A549 (cell line): Measurements from ENCODE around the gene MGP. TPM values are rescaled to one million over a fixed set of nuclear protein-coding genes. Genes with fewer than 3 reads are reported as not detected.
A peak's percentile ranks its signal among the peaks of the same experiment; 100 is the strongest.

Source experiments
- ATAC-seq, 2 experiments: fragments of 200-7000 bp in 1 of 2; fragments of >200 bp in 1 of 2; cut with Nextera tagmentation in 1 of 2; cut with Tn5 transposase in 1 of 2; 3 replicates each; pipeline versions ENCODE4 v1.8.0 to v1.9.1; 2018 to 2020; ENCODE audit warnings: mild to moderate bottlenecking in 1 of 2, moderate library complexity in 1 of 2
- CTCF ChIA-PET: fragments of 300-600 bp; sonication (Branson Sonifier 250); formaldehyde crosslinking; extraction: SDS; loops from one replicate; lab custom pipeline; 2021; ENCODE audit warnings: antibody characterized with exemption, inconsistent platforms; lab: Yijun Ruan, JAX
- POLR2A ChIA-PET: fragments of 350-600 bp; formaldehyde crosslinking; extraction: SDS; loops from one replicate; lab custom pipeline; 2021; ENCODE audit warnings: antibody characterized with exemption, inconsistent platforms; lab: Yijun Ruan, JAX
- DNase-seq, 2 experiments: peaks; one replicate each; pipeline versions ENCODE4 v3.0.0 to v3.0.0-alpha.2; 2011 to 2016; ENCODE audit warnings: low read depth in 1 of 2, low spot score in 1 of 2
- FAIRE-seq: peaks from 2 replicates; lab custom pipeline; 2011; peaks lifted over from hg19 to GRCh38; lab: Jason Lieb, UNC
- H3K27ac ChIP-seq, 2 experiments: fragments of >200 bp; sonication (Bioruptor Twin); formaldehyde crosslinking; 3 replicates each; pipeline ENCODE4 v1.5.1; 2016 to 2017
- H3K4me1 ChIP-seq: fragments of >200 bp; sonication (Bioruptor Twin); formaldehyde crosslinking; 3 replicates; pipeline ENCODE4 v1.6.1; 2016
- H3K4me2 ChIP-seq: fragments of >200 bp; sonication (Bioruptor Twin); formaldehyde crosslinking; 3 replicates; pipeline ENCODE4 v1.6.1; 2016
- H3K4me3 ChIP-seq: fragments of >200 bp; sonication (Bioruptor Twin); formaldehyde crosslinking; 3 replicates; pipeline ENCODE4 v1.5.1; 2016
- H3K9me3 ChIP-seq: fragments of >200 bp; sonication (Bioruptor Twin); formaldehyde crosslinking; 3 replicates; pipeline ENCODE4 v1.6.1; 2016
- ATOH8 ChIP-seq: fragments of 250-450 bp; sonication (Bioruptor Pico); IDR thresholded peaks from 2 replicates; pipeline ENCODE4 v1.5.0; 2020; ENCODE audit warnings: low read depth, mild to moderate bottlenecking, moderate library complexity
- BHLHE40 ChIP-seq: IDR thresholded peaks from 2 replicates; pipeline ENCODE4 v1.6.1; 2012; ENCODE audit warnings: low read depth, low read length, inconsistent platforms
- CBX2 ChIP-seq: fragments of 200-600 bp; sonication (generic); IDR thresholded peaks from 2 replicates; pipeline ENCODE4 v1.6.1; 2016; ENCODE audit warnings: low read depth, mild to moderate bottlenecking, borderline replicate concordance
- CTCF ChIP-seq: fragments of >200 bp; sonication (Bioruptor Twin); formaldehyde crosslinking; IDR thresholded peaks from 3 replicates; pipeline ENCODE4 v1.5.1; 2016
- E2F6 ChIP-seq: IDR thresholded peaks from 2 replicates; pipeline ENCODE4 v1.6.1; 2012; ENCODE audit warnings: low read depth, borderline replicate concordance
- EP300 ChIP-seq, 2 experiments: fragments of >200 bp; sonication (Bioruptor Twin); formaldehyde crosslinking; IDR thresholded peaks; 2 replicates in 1 of 2; 3 replicates in 1 of 2; pipeline ENCODE4 v1.6.1; 2016 to 2017
- FOXS1 ChIP-seq: fragments of 250-450 bp; sonication (Bioruptor Pico); IDR thresholded peaks from 2 replicates; pipeline ENCODE4 v1.5.0; 2020; ENCODE audit warnings: mild to moderate bottlenecking, moderate library complexity
- GATA3 ChIP-seq: IDR thresholded peaks from 2 replicates; pipeline ENCODE4 v1.6.1; 2012; ENCODE audit warnings: borderline replicate concordance
- HOXB5 ChIP-seq: fragments of 250-450 bp; sonication (Bioruptor Pico); IDR thresholded peaks from 2 replicates; pipeline ENCODE4 v1.5.0; 2020; ENCODE audit warnings: mild to moderate bottlenecking, moderate library complexity
- MAX ChIP-seq: IDR thresholded peaks from 2 replicates; pipeline ENCODE4 v1.6.1; 2012
- NFE2L2 ChIP-seq: fragments of 150-350 bp; conservative IDR thresholded peaks from 2 replicates; pipeline ENCODE4 v1.6.1; 2014; ENCODE audit warnings: low read length
- NPAS2 ChIP-seq: fragments of 250-450 bp; sonication (Bioruptor Pico); IDR thresholded peaks from 2 replicates; pipeline ENCODE4 v1.8.0; 2022; ENCODE audit warnings: mild to moderate bottlenecking, moderate library complexity, borderline replicate concordance
- PBX3 ChIP-seq: IDR thresholded peaks from 2 replicates; pipeline ENCODE4 v1.6.1; 2012
- PHF8 ChIP-seq: fragments of 200-600 bp; sonication (generic); IDR thresholded peaks from 2 replicates; pipeline ENCODE4 v1.6.1; 2016; ENCODE audit warnings: low read depth, mild to moderate bottlenecking, antibody characterized with exemption, moderate library complexity, borderline replicate concordance
- POLR2A ChIP-seq: IDR thresholded peaks from 2 replicates; pipeline ENCODE4 v1.6.1; 2012; ENCODE audit warnings: mild to moderate bottlenecking, low read length
- POLR2AphosphoS2 ChIP-seq: conservative IDR thresholded peaks from 2 replicates; pipeline ENCODE4 v1.6.1; 2012; ENCODE audit warnings: low read length, improper control_type of control experiment, inconsistent platforms
- RAD21 ChIP-seq, 2 experiments: fragments of >200 bp in 1 of 2; sonication (Bioruptor Twin) in 1 of 2; formaldehyde crosslinking in 1 of 2; IDR thresholded peaks in 1 of 2; conservative IDR thresholded peaks in 1 of 2; 2 replicates in 1 of 2; 3 replicates in 1 of 2; pipeline ENCODE4 v1.6.1; 2012 to 2018; ENCODE audit warnings: inconsistent platforms in 1 of 2
- RCOR1 ChIP-seq: fragments of 150-350 bp; IDR thresholded peaks from 2 replicates; pipeline ENCODE4 v1.6.1; 2014; ENCODE audit warnings: antibody characterized with exemption, low read length, low read depth
- TFCP2L1 ChIP-seq: fragments of 250-450 bp; sonication (Bioruptor Pico); IDR thresholded peaks from 2 replicates; pipeline ENCODE4 v1.5.0; 2021; ENCODE audit warnings: mild to moderate bottlenecking
- TP53 ChIP-seq: fragments of 250-450 bp; sonication (Bioruptor Pico); IDR thresholded peaks from 2 replicates; pipeline ENCODE4 v1.5.0; 2021; ENCODE audit warnings: mild to moderate bottlenecking, moderate library complexity
- ZFP36 ChIP-seq: fragments of 450-650 bp; IDR thresholded peaks from 2 replicates; pipeline ENCODE4 v1.6.1; 2014; ENCODE audit warnings: borderline replicate concordance; ENCODE audit not compliant: partially characterized antibody
- ZNF302 ChIP-seq: fragments of 250-450 bp; sonication (Bioruptor Pico); IDR thresholded peaks from 2 replicates; pipeline ENCODE4 v1.9.0; 2021; ENCODE audit warnings: inconsistent platforms, mild to moderate bottlenecking, moderate library complexity
- ZSCAN20 ChIP-seq: fragments of 250-450 bp; sonication (Bioruptor Pico); IDR thresholded peaks from 2 replicates; pipeline ENCODE4 v1.8.0; 2022; ENCODE audit warnings: mild to moderate bottlenecking, moderate library complexity
- WGBS: methylation state at CpG from one replicate; pipeline ENCODE4 v1.1.6; 2017; ENCODE audit errors: missing lambda C conversion rate; 5-methylcytosine and 5-hydroxymethylcytosine counted together
- polyA plus RNA-seq, 4 experiments: library from polyadenylated mRNA; depleted of rRNA in 3 of 4; stranded (reverse); fragments of >200 nt; fragmentation: RNase III in 1 of 4; extraction: RNeasy Plus Mini Kit Qiagen cat#74134 plus additional on column Dnase treatment in 1 of 4; gene quantifications; 2 replicates in 3 of 4; 3 replicates in 1 of 4; pipeline ENCODE4 v1.2.3, GENCODE V29; 2011 to 2017

Gene MGP
- polyA plus RNA-seq, 2 of the 4 experiments (the other 2 are of a cell fraction), result 0.16 to 0.30 TPM

GRCh38 chr12:14893506-14894250 is 8.0 kb upstream of the MGP start:
- TF ChIP-seq RCOR1, result no peak
- TF ChIP-seq ZNF302, result no peak
- TF ChIP-seq CTCF, result no peak
- TF ChIP-seq TP53 (CRISPR knock-in tag), result no peak
- TF ChIP-seq POLR2A, result no peak
- TF ChIP-seq RAD21 (conservative IDR thresholded peaks at IDR 0.05 in 1 of 2, IDR thresholded peaks at IDR 0.05 in 1 of 2), result no peak
- no peak for TF ChIP-seq HOXB5 (CRISPR knock-in tag)
- H3K4me3 ChIP-seq, result no peak overlapping the region
- H3K4me2 ChIP-seq, result no peak overlapping the region
- FAIRE-seq (no peak), ATAC-seq (no peak), DNase-seq (no peak)
- H3K4me1 ChIP-seq, result no peaks in the 10 kb centered on the region
- ChIA-PET POLR2A (no interaction called here), CTCF (interaction anchor here (1.1 to 1.5 kb wide), 3 partner anchors 9 to 86 kb away, joined by 3 to 6 read pairs (median 3); no protein-coding TSS in a partner anchor)
- WGBS, result 67% methylated on average over 5 of the region's 5 CpGs
- no peaks in the 10 kb centered on the region for H3K9me3 ChIP-seq
- no peak overlapping the region for H3K27ac ChIP-seq

- TF ChIP-seq CBX2 (no peak), ATOH8 (CRISPR knock-in tag) (no peak), RAD21 (conservative IDR thresholded peaks at IDR 0.05 in 1 of 2, IDR thresholded peaks at IDR 0.05 in 1 of 2) (peak in 1 of 2 experiments; percentile 29; a peak in 1 of 5 replicates)
- ATAC-seq, result peak in 1 of 2 experiments; percentile 66; a peak in 2 of 6 replicates
- H3K9me3 ChIP-seq, result no peaks in the 10 kb centered on the region
- POLR2A ChIA-PET, result no interaction called here
- peak in 1 of 2 experiments; percentile 31 for DNase-seq
- H3K4me2 ChIP-seq, result no peak overlapping the region
- no peak overlapping the region for H3K4me3 ChIP-seq
- no peak overlapping the region for H3K27ac ChIP-seq
- CTCF ChIA-PET, result interaction anchor here (0.6 to 1.2 kb wide), 4 partner anchors 10 to 103 kb away, joined by 3 to 5 read pairs (median 4); no protein-coding TSS in a partner anchor
- no peak for FAIRE-seq
- WGBS, result 49% methylated on average over 7 of the region's 7 CpGs
- no peaks in the 10 kb centered on the region for H3K4me1 ChIP-seq
These were observed 7.3 kb upstream of the MGP start for GRCh38 chr12:14892726-14893505.

GRCh38 chr12:14890701-14891100 is 5.0 kb upstream of the MGP start:
- TF ChIP-seq NPAS2 (CRISPR knock-in tag) (no peak), E2F6 (no peak), PHF8 (no peak), EP300 (IDR thresholded peaks at IDR 0.05) (no peak), FOXS1 (no peak), BHLHE40 (no peak), MAX (no peak), PBX3 (no peak), NFE2L2 (no peak), CBX2 (no peak), GATA3 (no peak), ZNF302 (no peak), ZSCAN20 (no peak), TFCP2L1 (CRISPR knock-in tag) (no peak), ZFP36 (no peak), POLR2AphosphoS2 (no peak)
- ChIA-PET POLR2A (interaction anchor here (0.6 kb wide), 1 partner anchor 12 kb away, joined by 3 read pairs; no protein-coding TSS in a partner anchor), CTCF (interaction anchor here (1.7 kb wide), 1 partner anchor 41 kb away, joined by 3 read pairs; no protein-coding TSS in a partner anchor)
- FAIRE-seq, result no peak
- no peak for DNase-seq
- no peaks in the 10 kb centered on the region for H3K4me1 ChIP-seq
- H3K4me2 ChIP-seq, result no peak overlapping the region
- no peak overlapping the region for H3K4me3 ChIP-seq
- WGBS, result 76% methylated on average over 4 of the region's 5 CpGs
- H3K9me3 ChIP-seq, result no peaks in the 10 kb centered on the region
- no peak overlapping the region for H3K27ac ChIP-seq
- no peak for ATAC-seq
